GM13976 (cell line): ENCODE measurements around the gene MERTK.
"Not testable (repeated sequence)": the region's sequence is repeated elsewhere in the genome, so short reads cannot be mapped to it uniquely, and the experiment has no call there.

Source experiments
- DNase-seq: peaks from one replicate; pipeline ENCODE4 v3.0.0; 2012; ENCODE audit warnings: low spot score
- in situ Hi-C: fragments of 300-500 bp; cut with MboI; formaldehyde crosslinking; loops from one replicate; pipeline ENCODE4 v1.12.0; 2022; ENCODE audit warnings: low sequenced_read_pairs, mixed read lengths, inconsistent platforms; ENCODE audit not compliant: unreplicated experiment
- TF ChIP-seq, protein P1 (sequence below): IDR thresholded peaks from 2 replicates; pipeline ENCODE4 v1.5.1; 2012; ENCODE audit warnings: borderline replicate concordance, mild to moderate bottlenecking; ENCODE audit not compliant: insufficient read depth; ENCODE audit errors: extremely low read depth, missing control alignments, control extremely low read depth

MERTK gene

DNA sequence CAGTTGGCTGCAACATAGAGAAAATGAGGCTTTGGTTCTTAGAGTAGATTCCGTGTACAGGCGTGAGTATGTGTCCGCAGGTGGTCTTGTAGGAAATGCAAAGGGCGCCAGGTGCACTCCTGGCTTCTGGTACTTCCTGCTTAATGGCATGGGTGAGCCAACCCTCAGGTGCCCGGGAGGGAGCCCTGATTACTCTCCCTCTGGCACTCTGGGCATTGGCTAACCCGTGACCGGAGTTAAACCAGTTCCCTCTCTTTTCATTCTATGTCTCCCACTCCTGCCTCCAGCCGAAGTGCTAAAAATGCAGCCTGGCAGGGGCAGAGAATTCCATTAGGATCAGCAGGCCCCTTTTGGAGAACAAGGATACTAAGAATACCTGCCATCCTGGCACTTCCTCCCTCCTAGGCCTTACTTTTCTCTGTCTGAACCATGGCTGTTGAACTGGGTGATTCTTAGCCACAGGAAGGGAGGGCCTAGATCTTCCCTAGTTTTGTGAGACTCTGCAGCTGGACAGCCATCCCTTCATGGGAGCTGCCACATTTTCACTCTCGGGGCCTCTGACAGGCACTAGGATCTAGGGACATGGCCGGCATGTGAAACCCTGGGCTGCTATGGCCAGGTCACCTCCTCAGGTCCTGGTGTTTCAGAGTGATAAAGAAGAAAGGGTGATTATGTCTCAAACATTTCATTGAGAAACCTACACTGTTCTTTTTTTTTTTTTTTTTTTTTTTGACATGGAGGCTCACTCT lies 6.5 kb downstream of the MERTK start:
- TF ChIP-seq, protein P1, sequence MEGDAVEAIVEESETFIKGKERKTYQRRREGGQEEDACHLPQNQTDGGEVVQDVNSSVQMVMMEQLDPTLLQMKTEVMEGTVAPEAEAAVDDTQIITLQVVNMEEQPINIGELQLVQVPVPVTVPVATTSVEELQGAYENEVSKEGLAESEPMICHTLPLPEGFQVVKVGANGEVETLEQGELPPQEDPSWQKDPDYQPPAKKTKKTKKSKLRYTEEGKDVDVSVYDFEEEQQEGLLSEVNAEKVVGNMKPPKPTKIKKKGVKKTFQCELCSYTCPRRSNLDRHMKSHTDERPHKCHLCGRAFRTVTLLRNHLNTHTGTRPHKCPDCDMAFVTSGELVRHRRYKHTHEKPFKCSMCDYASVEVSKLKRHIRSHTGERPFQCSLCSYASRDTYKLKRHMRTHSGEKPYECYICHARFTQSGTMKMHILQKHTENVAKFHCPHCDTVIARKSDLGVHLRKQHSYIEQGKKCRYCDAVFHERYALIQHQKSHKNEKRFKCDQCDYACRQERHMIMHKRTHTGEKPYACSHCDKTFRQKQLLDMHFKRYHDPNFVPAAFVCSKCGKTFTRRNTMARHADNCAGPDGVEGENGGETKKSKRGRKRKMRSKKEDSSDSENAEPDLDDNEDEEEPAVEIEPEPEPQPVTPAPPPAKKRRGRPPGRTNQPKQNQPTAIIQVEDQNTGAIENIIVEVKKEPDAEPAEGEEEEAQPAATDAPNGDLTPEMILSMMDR: no peak
- in situ Hi-C loops: no loop called here
- no peak for DNase-seq

DNA sequence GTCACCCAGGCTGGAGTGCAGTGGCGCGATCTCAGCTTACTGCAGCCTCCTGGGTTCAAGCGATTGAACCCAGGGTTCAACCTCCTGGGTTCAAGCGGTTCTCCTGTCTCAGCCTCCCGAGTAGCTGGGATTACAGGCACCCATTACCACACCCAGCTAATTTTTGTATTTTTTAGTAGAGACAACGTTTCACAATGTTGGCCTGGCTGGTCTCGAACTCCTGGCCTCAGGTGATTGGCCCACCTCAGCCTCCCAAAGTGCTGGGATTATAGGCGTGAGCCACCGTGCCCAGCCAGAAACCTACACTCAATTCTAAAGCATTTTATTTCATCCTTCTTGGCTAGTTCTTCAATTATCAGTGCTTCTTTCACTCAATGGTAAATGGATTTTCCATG lies 7.1 kb downstream of the MERTK start:
- in situ Hi-C loops, DNase-seq: not testable (repeated sequence)

DNA sequence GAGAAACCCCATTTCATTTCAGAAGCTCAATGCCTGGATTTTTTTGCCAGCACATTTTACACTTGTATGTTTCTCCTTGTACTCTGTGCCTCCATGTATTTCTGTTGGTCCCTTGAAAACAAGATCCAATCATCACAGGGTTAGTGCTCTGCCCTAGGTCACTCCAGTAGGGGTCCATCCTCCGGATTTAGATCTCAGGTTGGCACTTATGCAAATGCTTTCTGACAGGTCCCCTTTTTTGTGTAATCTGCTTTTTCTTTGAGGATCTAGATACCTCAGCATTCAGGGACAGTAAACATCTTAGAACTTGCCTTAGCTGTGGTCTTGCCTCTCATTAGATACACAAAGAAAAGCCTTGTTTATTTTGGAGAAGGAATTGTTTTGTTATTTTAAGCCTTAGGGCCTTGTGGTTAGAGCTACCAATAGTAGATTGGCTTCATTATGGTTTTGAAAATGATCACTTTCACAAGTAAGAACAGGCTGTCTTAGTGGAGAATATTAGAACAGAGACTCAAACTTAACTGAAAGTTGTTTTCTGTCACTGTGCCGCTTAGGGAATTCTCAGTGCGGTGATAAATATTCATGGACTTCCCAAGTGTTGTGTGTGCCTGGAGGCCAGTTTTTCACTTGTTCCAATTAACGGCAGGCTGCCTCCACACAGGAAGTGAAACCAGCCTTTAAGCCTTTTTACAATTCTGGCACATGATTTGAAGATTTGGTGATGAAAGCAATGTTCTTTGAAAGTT lies 7.8 kb downstream of the MERTK start:
- no peak for DNase-seq
- in situ Hi-C loops: no loop called here
- TF ChIP-seq, protein P1: no peak

DNA sequence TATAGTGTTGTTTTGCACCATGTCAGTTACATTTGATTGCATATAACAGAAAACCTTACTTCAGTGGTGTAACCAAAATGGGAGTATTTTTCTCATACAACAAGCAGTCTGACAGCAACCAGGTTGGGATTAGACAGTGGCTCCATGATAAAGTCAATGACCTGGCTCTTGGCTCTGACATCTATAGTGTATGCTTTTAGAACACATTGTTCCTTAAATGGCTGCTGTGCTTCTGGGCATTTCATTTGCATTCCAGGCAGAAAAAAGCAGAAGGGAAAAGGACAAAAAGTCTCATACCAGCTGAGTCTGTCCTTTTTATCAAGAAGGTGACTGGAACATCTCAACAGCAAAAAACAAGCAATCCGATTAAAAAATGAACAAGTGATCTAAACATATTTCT lies 10.2 kb downstream of the MERTK start:
- in situ Hi-C loops: no loop called here
- DNase-seq: no peak
- TF ChIP-seq, protein P1: no peak

DNA sequence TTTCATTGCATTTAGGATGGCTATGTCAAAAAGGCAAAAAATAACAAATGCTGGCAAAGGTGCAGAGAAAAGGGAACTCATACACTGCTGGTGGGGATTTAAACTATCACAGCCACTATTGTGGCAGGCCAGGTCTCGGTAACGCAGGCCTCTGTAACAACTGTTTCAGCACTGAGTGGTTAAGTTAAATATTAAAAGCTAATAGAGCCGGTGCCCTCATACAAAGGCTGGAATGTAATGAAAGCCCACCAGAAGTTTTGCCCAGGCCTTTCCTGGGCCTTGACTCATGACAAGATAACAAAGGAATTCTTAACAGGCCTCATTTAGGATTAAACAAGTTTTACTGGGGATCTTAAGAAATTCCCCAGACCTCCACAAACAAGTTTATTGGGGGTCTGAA lies 10.7 kb downstream of the MERTK start:
- TF ChIP-seq, protein P1: no peak
- in situ Hi-C loops: no loop called here
- DNase-seq: no peak

DNA sequence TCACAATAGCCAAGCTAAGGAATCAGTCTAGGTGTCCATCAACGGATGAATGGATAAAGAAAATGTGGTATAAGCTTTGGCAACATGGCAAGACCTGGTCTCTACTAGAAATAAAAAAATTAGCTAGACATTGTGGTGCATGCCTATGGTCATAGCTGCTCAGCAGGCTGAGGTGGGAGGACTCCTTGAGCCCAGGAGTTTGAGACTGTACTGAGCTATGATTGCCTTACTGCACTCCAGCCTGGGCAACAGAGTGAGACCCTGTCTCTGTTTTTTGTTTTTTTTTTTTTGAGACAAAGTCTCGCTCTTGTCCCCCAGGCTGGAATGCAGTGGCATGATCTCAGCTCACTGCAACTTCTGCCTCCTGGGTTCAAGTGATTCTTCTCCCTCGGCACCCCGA lies 11.6 kb downstream of the MERTK start:
- DNase-seq, in situ Hi-C loops: not testable (repeated sequence)

DNA sequence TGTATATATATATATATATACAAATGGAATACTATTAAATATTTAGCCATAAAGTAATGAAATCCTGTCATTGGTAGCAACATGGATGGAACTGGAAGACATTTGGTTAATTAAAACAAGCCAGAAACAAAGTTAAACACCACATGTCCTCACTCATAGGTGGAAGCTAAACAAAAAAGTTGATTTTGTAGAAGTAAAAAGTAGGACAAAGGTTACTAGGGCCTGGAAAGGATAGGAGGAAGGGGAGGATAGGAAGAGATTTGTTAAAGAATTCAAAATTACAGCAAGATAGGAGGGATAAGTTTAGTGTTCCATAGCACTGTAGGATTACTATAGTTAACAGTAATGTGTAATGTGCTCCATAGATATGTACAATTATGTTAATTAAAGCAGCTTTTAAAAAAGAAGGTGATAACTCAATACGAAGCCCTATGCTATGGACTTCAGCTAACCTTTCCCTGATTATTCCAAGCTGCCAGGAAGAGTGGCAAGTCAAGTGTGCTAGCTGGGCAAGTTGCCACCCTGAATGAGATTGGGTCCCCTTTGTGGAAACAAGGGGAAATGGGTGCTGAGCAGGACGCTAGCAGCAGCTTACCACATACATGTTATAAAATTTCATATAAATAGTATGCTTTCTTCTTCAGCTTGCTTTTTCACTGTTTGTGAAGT lies 12.3 kb downstream of the MERTK start:
- in situ Hi-C loops: no loop called here
- no peak for DNase-seq
- TF ChIP-seq, protein P1: no peak

DNA sequence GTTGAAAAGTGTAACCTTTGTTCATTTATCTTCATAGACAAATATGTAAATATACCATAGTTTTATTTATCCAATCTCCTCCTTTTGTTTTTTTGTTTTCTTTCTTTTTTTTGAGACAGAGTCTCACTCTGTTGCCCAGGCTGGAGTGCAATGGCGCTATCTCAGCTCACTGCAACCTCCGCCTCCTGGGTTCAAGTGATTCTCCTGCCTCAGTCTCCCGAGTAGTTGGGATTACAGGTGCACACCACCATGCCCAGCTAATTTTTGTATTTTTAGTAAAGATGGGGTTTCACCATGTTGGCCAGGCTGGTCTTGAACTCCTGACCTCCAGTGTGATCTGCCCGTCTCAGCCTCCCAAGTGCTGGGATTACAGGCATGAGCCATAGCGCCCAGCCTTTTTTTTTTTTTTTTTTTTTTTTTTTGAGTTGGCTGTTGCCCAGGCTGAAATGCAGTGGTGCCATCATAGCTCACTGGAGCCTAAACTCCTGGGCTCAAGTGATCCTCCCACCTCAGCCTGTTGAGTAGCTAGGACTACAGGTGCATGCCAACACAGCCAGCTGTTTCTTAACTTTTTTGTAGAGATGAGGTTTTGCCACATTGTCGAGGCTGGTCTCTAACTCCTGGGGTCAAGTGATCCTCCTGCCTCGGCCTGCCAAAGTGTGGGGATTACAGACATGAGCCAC lies 13.0 kb downstream of the MERTK start:
- in situ Hi-C loops, DNase-seq: not testable (repeated sequence)
